ENCODE results near the gene DMD. TPM values are rescaled to one million over a fixed set of nuclear protein-coding genes. Genes with fewer than 3 reads are reported as not detected.

The DMD gene
- total RNA-seq, 5 donors from 2014 or later (not counting 1 experiment from before 2014, with no cell fraction given) = 0.73 to 1.6 (median 0.88) TPM; not detected in 1

DNA sequence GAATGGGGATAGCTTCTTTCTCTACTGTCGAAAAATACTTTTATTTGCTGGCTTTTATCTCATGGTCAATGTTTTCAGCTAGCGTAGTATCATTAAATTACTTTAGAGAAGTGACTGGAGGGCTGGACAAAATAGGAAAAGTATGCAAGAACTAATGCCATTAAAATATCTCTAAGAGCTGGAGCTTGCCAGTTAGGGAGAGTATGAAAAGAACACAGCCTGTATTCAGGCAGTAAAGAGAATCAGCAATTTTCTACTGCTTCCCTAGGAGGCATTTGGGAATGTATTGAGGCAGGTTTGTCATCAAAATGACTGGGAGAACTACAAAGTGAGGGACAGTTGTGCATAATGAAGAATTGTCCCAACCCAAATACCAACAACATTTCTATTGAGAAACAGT lies 2096.5 kb downstream of the DMD start:
- POLR2A ChIA-PET = interaction anchor here in 1 of 2 donors (0.7 kb wide), 1 partner anchor 35 kb away, joined by 3 read pairs; no protein-coding TSS in a partner anchor
- CTCF ChIA-PET = no interaction called here
- no peak overlapping the region for H3K4me3 Mint-ChIP-seq
- Histone ChIP-seq H3K27ac (ENCODE audit: low read length) (no peak overlapping the region), H3K4me3 (ENCODE audit: control insufficient read depth in 1 of 2, extremely low read depth in 1 of 2, low read length in 1 of 2) (no peak overlapping the region), H3K9me3 (no peaks in the 10 kb centered on the region), H3K4me1 (ENCODE audit: control insufficient read depth in 1 of 2, extremely low read depth in 1 of 2, insufficient read depth in 2 of 2, low read length in 2 of 2) (no peaks in the 10 kb centered on the region), H3K27me3 (replicated peaks in 1 of 2; ENCODE audit: control insufficient read depth in 2 of 2, extremely low read depth in 1 of 2, insufficient read depth in 2 of 2, low read length in 1 of 2) (no peaks in the 10 kb centered on the region), H3K36me3 (ENCODE audit: control insufficient read depth in 2 of 2, extremely low read depth in 1 of 2, insufficient read depth in 1 of 2, low read length in 1 of 2) (no peaks in the 10 kb centered on the region)
- no peaks in the 10 kb centered on the region for H3K36me3 Mint-ChIP-seq
- peaks cover 0 to 18% of the 10 kb centered on the region in 2 donors for H3K27me3 Mint-ChIP-seq
- no peak overlapping the region for H3K27ac Mint-ChIP-seq
- no peaks in the 10 kb centered on the region for H3K9me3 Mint-ChIP-seq
- H3K4me1 Mint-ChIP-seq = no peaks in the 10 kb centered on the region
- no CpG with 5 or more reads among the region's 2 CpGs for WGBS (ENCODE audit: insufficient coverage)
- ATAC-seq (replicated peaks in 1 of 4) (no peak), DNase-seq (no peak)

GRCh38 chrX:31112226-31112999 lies 2098.9 kb downstream of the DMD start:
- Histone ChIP-seq H3K9me3 (no peaks in the 10 kb centered on the region), H3K36me3 (ENCODE audit: control insufficient read depth in 2 of 2, extremely low read depth in 1 of 2, insufficient read depth in 1 of 2, low read length in 1 of 2) (no peaks in the 10 kb centered on the region), H3K4me3 (ENCODE audit: control insufficient read depth in 1 of 2, extremely low read depth in 1 of 2, low read length in 1 of 2) (no peak overlapping the region), H3K27ac (ENCODE audit: low read length) (no peak overlapping the region), H3K4me1 (ENCODE audit: control insufficient read depth in 1 of 2, extremely low read depth in 1 of 2, insufficient read depth in 2 of 2, low read length in 2 of 2) (no peaks in the 10 kb centered on the region), H3K27me3 (replicated peaks in 1 of 2; ENCODE audit: control insufficient read depth in 2 of 2, extremely low read depth in 1 of 2, insufficient read depth in 2 of 2, low read length in 1 of 2) (no peaks in the 10 kb centered on the region)
- ChIA-PET CTCF (interaction anchor here (0.5 kb wide), 2 partner anchors 9 to 244 kb away, joined by 3 to 4 read pairs; no protein-coding TSS in a partner anchor), POLR2A (no interaction called here)
- DNase-seq = no peak
- no peak overlapping the region for H3K27ac Mint-ChIP-seq
- ATAC-seq (replicated peaks in 1 of 4) = no peak
- H3K9me3 Mint-ChIP-seq = no peaks in the 10 kb centered on the region
- no peaks in the 10 kb centered on the region for H3K36me3 Mint-ChIP-seq
- H3K4me3 Mint-ChIP-seq = no peak overlapping the region
- WGBS (ENCODE audit: insufficient coverage) = 4% methylated on average over 2 of the region's 5 CpGs
- peaks cover 0 to 18% of the 10 kb centered on the region in 2 donors for H3K27me3 Mint-ChIP-seq
- no peaks in the 10 kb centered on the region for H3K4me1 Mint-ChIP-seq

GRCh38 chrX:31110657-31111056 lies 2100.7 kb downstream of the DMD start:
- ATAC-seq (replicated peaks in 1 of 4) (no peak), DNase-seq (no peak)
- H3K36me3 ChIP-seq (ENCODE audit: control insufficient read depth in 2 of 2, extremely low read depth in 1 of 2, insufficient read depth in 1 of 2, low read length in 1 of 2) = no peaks in the 10 kb centered on the region
- no peaks in the 10 kb centered on the region for H3K36me3 Mint-ChIP-seq
- no peaks in the 10 kb centered on the region for H3K9me3 Mint-ChIP-seq
- no peak overlapping the region for H3K27ac ChIP-seq (ENCODE audit: low read length)
- no peak overlapping the region for H3K4me3 Mint-ChIP-seq
- H3K4me1 ChIP-seq (ENCODE audit: control insufficient read depth in 1 of 2, extremely low read depth in 1 of 2, insufficient read depth in 2 of 2, low read length in 2 of 2) = no peaks in the 10 kb centered on the region
- CTCF ChIA-PET = no interaction called here
- peaks cover 0 to 18% of the 10 kb centered on the region in 2 donors for H3K27me3 Mint-ChIP-seq
- H3K9me3 ChIP-seq = no peaks in the 10 kb centered on the region
- H3K27me3 ChIP-seq (replicated peaks in 1 of 2; ENCODE audit: control insufficient read depth in 2 of 2, extremely low read depth in 1 of 2, insufficient read depth in 2 of 2, low read length in 1 of 2) = no peaks in the 10 kb centered on the region
- POLR2A ChIA-PET = no interaction called here
- H3K4me3 ChIP-seq (ENCODE audit: control insufficient read depth in 1 of 2, extremely low read depth in 1 of 2, low read length in 1 of 2) = no peak overlapping the region
- WGBS (ENCODE audit: insufficient coverage) = no CpG with 5 or more reads among the region's 6 CpGs
- no peaks in the 10 kb centered on the region for H3K4me1 Mint-ChIP-seq
- no peak overlapping the region for H3K27ac Mint-ChIP-seq

GRCh38 chrX:31099536-31100090 lies 2111.7 kb downstream of the DMD start:
- H3K4me3 Mint-ChIP-seq = no peak overlapping the region
- no peak overlapping the region for H3K27ac ChIP-seq (ENCODE audit: low read length)
- ChIA-PET POLR2A (no interaction called here), CTCF (no interaction called here)
- no peak for ATAC-seq (replicated peaks in 1 of 4)
- no peaks in the 10 kb centered on the region for H3K4me1 ChIP-seq (ENCODE audit: control insufficient read depth in 1 of 2, extremely low read depth in 1 of 2, insufficient read depth in 2 of 2, low read length in 2 of 2)
- no peak overlapping the region for H3K27ac Mint-ChIP-seq
- no peaks in the 10 kb centered on the region for H3K4me1 Mint-ChIP-seq
- no peaks in the 10 kb centered on the region for H3K9me3 ChIP-seq
- H3K9me3 Mint-ChIP-seq = peaks cover 0 to 12% (median 0%) of the 10 kb centered on the region in 3 donors
- H3K4me3 ChIP-seq (ENCODE audit: control insufficient read depth in 1 of 2, extremely low read depth in 1 of 2, low read length in 1 of 2) = no peak overlapping the region
- no peaks in the 10 kb centered on the region for H3K27me3 ChIP-seq (replicated peaks in 1 of 2; ENCODE audit: control insufficient read depth in 2 of 2, extremely low read depth in 1 of 2, insufficient read depth in 2 of 2, low read length in 1 of 2)
- no CpG with 5 or more reads among the region's 2 CpGs for WGBS (ENCODE audit: insufficient coverage)
- no peaks in the 10 kb centered on the region for H3K36me3 ChIP-seq (ENCODE audit: control insufficient read depth in 2 of 2, extremely low read depth in 1 of 2, insufficient read depth in 1 of 2, low read length in 1 of 2)
- DNase-seq = no peak
- H3K36me3 Mint-ChIP-seq = no peaks in the 10 kb centered on the region
- H3K27me3 Mint-ChIP-seq = peaks cover 0 to 9% of the 10 kb centered on the region in 2 donors

DNA sequence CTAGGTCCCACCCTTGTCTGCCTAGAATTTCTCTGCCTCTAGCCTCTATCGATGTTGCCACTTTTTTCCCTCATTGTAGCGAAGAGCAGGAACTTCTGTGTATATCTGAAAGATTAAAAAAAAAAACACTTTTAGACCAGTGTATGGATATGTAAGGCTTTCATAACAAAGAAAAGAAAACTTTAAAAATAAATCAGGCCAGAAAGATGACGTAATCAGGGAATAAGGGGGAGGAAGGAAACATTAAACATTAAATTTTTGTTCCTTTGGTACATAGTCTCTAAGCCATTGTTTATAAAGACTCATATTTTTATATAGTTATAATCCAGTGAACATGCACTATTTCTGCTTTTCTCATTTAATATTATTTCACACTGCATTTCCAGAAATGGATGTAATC lies 2113.3 kb downstream of the DMD start:
- CTCF ChIA-PET = no interaction called here
- no CpG with 5 or more reads among the region's 3 CpGs for WGBS (ENCODE audit: insufficient coverage)
- no peak for DNase-seq
- Mint-ChIP-seq H3K4me3 (no peak overlapping the region), H3K27me3 (peaks cover 0 to 5% of the 10 kb centered on the region in 2 donors), H3K9me3 (peaks cover 0 to 9% (median 0%) of the 10 kb centered on the region in 3 donors), H3K36me3 (no peaks in the 10 kb centered on the region), H3K27ac (no peak overlapping the region), H3K4me1 (no peaks in the 10 kb centered on the region)
- H3K4me3 ChIP-seq (ENCODE audit: control insufficient read depth in 1 of 2, extremely low read depth in 1 of 2, low read length in 1 of 2) = no peak overlapping the region
- H3K4me1 ChIP-seq (ENCODE audit: control insufficient read depth in 1 of 2, extremely low read depth in 1 of 2, insufficient read depth in 2 of 2, low read length in 2 of 2) = no peaks in the 10 kb centered on the region
- POLR2A ChIA-PET = no interaction called here
- H3K27me3 ChIP-seq (replicated peaks in 1 of 2; ENCODE audit: control insufficient read depth in 2 of 2, extremely low read depth in 1 of 2, insufficient read depth in 2 of 2, low read length in 1 of 2) = no peaks in the 10 kb centered on the region
- no peak for ATAC-seq (replicated peaks in 1 of 4)
- no peak overlapping the region for H3K27ac ChIP-seq (ENCODE audit: low read length)
- H3K36me3 ChIP-seq (ENCODE audit: control insufficient read depth in 2 of 2, extremely low read depth in 1 of 2, insufficient read depth in 1 of 2, low read length in 1 of 2) = no peaks in the 10 kb centered on the region
- H3K9me3 ChIP-seq = no peaks in the 10 kb centered on the region

- DNase-seq (no peak), ATAC-seq (replicated peaks in 1 of 4) (no peak)
- CTCF ChIA-PET = no interaction called here
- Mint-ChIP-seq H3K4me1 (no peaks in the 10 kb centered on the region), H3K27me3 (peaks cover 0 to 5% of the 10 kb centered on the region in 2 donors), H3K4me3 (no peak overlapping the region), H3K27ac (no peak overlapping the region), H3K36me3 (no peaks in the 10 kb centered on the region), H3K9me3 (peaks cover 0 to 9% (median 0%) of the 10 kb centered on the region in 3 donors)
- no peak overlapping the region for H3K4me3 ChIP-seq (ENCODE audit: control insufficient read depth in 1 of 2, extremely low read depth in 1 of 2, low read length in 1 of 2)
- WGBS (ENCODE audit: insufficient coverage) = no CpG with 5 or more reads among the region's 4 CpGs
- no peaks in the 10 kb centered on the region for H3K27me3 ChIP-seq (replicated peaks in 1 of 2; ENCODE audit: control insufficient read depth in 2 of 2, extremely low read depth in 1 of 2, insufficient read depth in 2 of 2, low read length in 1 of 2)
- H3K27ac ChIP-seq (ENCODE audit: low read length) = no peak overlapping the region
- POLR2A ChIA-PET = no interaction called here
- no peaks in the 10 kb centered on the region for H3K36me3 ChIP-seq (ENCODE audit: control insufficient read depth in 2 of 2, extremely low read depth in 1 of 2, insufficient read depth in 1 of 2, low read length in 1 of 2)
- no peaks in the 10 kb centered on the region for H3K9me3 ChIP-seq
- no peaks in the 10 kb centered on the region for H3K4me1 ChIP-seq (ENCODE audit: control insufficient read depth in 1 of 2, extremely low read depth in 1 of 2, insufficient read depth in 2 of 2, low read length in 2 of 2)
Observed at GRCh38 chrX:31093639-31093975, 2117.7 kb downstream of the DMD start.
